A673 (cell line): ENCODE results near the gene LDHB. TPM values are rescaled to one million over a fixed set of nuclear protein-coding genes. Genes with fewer than 3 reads are reported as not detected.

ENCODE experiments used
- BruUV-seq: library from RNA; stranded (reverse); fragments of 400-500 nt; replicated peaks from 2 replicates; lab custom pipeline; 2021; lab: Mats Ljungman, UMichigan
- CTCF ChIA-PET: fragments of 300-600 bp; sonication (Branson Sonifier 250); formaldehyde crosslinking; loops from one replicate; lab custom pipeline; 2022; ENCODE audit warnings: antibody characterized with exemption; lab: Charles Lee
- POLR2A ChIA-PET: fragments of 300-600 bp; sonication (Branson Sonifier 250); formaldehyde crosslinking; loops from one replicate; lab custom pipeline; 2022; ENCODE audit warnings: antibody characterized with exemption; ENCODE audit not compliant: low non-redundant PET; lab: Charles Lee
- DNase-seq: peaks from one replicate; pipeline ENCODE4 v3.0.0-alpha.2; 2015; ENCODE audit warnings: low spot score
- H3K27ac ChIP-seq: fragments of 200-600 bp; sonication (generic); 2 replicates; pipeline ENCODE4 v1.5.1; 2016; ENCODE audit warnings: mixed run types, low read depth, mild to moderate bottlenecking, mixed read lengths, antibody characterized with exemption, low read length; ENCODE audit not compliant: poor library complexity, severe bottlenecking
- H3K27me3 ChIP-seq: fragments of 200-600 bp; sonication (generic); replicated peaks from 2 replicates; pipeline ENCODE4 v1.6.1; 2017; ENCODE audit warnings: mixed run types, low read depth, mild to moderate bottlenecking, mixed read lengths, antibody characterized with exemption, low read length; ENCODE audit not compliant: insufficient read depth, poor library complexity
- H3K36me3 ChIP-seq: fragments of 200-600 bp; sonication (generic); 2 replicates; pipeline ENCODE4 v1.6.1; 2016; ENCODE audit warnings: mixed run types, mild to moderate bottlenecking, mixed read lengths, antibody characterized with exemption, low read length; ENCODE audit not compliant: insufficient read depth, poor library complexity, severe bottlenecking
- H3K4me1 ChIP-seq: fragments of 200-600 bp; sonication (generic); 2 replicates; pipeline ENCODE4 v1.6.1; 2017; ENCODE audit warnings: mixed run types, mild to moderate bottlenecking, mixed read lengths, antibody characterized with exemption, low read length; ENCODE audit not compliant: insufficient read depth, poor library complexity, severe bottlenecking
- H3K4me3 ChIP-seq: fragments of 200-600 bp; sonication (generic); 2 replicates; pipeline ENCODE4 v1.5.1; 2016; ENCODE audit warnings: low read depth, mixed run types, mild to moderate bottlenecking, mixed read lengths, low read length; ENCODE audit not compliant: poor library complexity, severe bottlenecking
- H3K9me3 ChIP-seq: fragments of 200-600 bp; sonication (generic); 2 replicates; pipeline ENCODE4 v1.6.1; 2016; ENCODE audit warnings: mixed run types, low read depth, mild to moderate bottlenecking, mixed read lengths, antibody characterized with exemption, low read length; ENCODE audit not compliant: poor library complexity, severe bottlenecking
- CTCF ChIP-seq: fragments of 300-800, 200-600 bp; sonication (generic); conservative IDR thresholded peaks from 2 replicates; pipeline ENCODE4 v1.5.1; 2017; ENCODE audit warnings: low read depth, mild to moderate bottlenecking, antibody characterized with exemption, low read length, moderate library complexity, mixed read lengths
- EZH2 ChIP-seq: fragments of 200-600 bp; sonication (generic); IDR thresholded peaks from 2 replicates; pipeline ENCODE4 v1.6.1; 2017; ENCODE audit warnings: borderline replicate concordance, low read depth, mild to moderate bottlenecking, mixed read lengths, antibody characterized with exemption, low read length; ENCODE audit not compliant: poor library complexity, severe bottlenecking
- intact Hi-C: fragments of 100-400 bp; cut with micrococcal nuclease; formaldehyde crosslinking; loops from one replicate; pipeline ENCODE4 v1.10.0; 2022; ENCODE audit not compliant: unreplicated experiment
- total RNA-seq: library from RNA; stranded (reverse); gene quantifications from 2 replicates; pipeline ENCODE4 v1.2.3, GENCODE V29; 2021

The LDHB gene
- total RNA-seq, 1 experiment from 2014 or later: 1,201 TPM

- POLR2A ChIA-PET: no interaction called here
- no TSS peak for BruUV-seq
Observed at GRCh38 chr12:21643758-21644157, 13.9 kb downstream of the LDHB start.

GRCh38 chr12:21642707-21643389 is 14.8 kb downstream of the LDHB start:
- POLR2A ChIA-PET: no interaction called here
- intact Hi-C loops: no loop called here
- TF ChIP-seq EZH2: no peak
- TF ChIP-seq CTCF: no peak
- CTCF ChIA-PET: no interaction called here
- Histone ChIP-seq H3K27ac (peak overlapping the region; percentile 50), H3K4me3 (no peak overlapping the region), H3K27me3 (no peaks in the 10 kb centered on the region), H3K9me3 (no peaks in the 10 kb centered on the region), H3K36me3 (peaks cover 94% of the 10 kb centered on the region), H3K4me1 (peaks cover 52% of the 10 kb centered on the region)
- no TSS peak for BruUV-seq
- no peak for DNase-seq

More at GRCh38 chr12:21643758-21644157, 13.9 kb downstream of the LDHB start:
- Histone ChIP-seq H3K36me3 (peaks cover 94% of the 10 kb centered on the region), H3K27ac (peak overlapping the region; percentile 50), H3K27me3 (no peaks in the 10 kb centered on the region), H3K9me3 (no peaks in the 10 kb centered on the region), H3K4me1 (peaks cover 60% of the 10 kb centered on the region), H3K4me3 (no peak overlapping the region)
- intact Hi-C loops: no loop called here
- CTCF ChIA-PET: no interaction called here
- TF ChIP-seq EZH2: no peak
- no peak for DNase-seq

- Histone ChIP-seq H3K27ac (peak overlapping the region; percentile 7), H3K9me3 (no peaks in the 10 kb centered on the region), H3K4me1 (peaks cover 9% of the 10 kb centered on the region), H3K36me3 (peaks cover 91% of the 10 kb centered on the region), H3K27me3 (no peaks in the 10 kb centered on the region), H3K4me3 (no peak overlapping the region)
- TF ChIP-seq CTCF (no peak), EZH2 (no peak)
- ChIA-PET CTCF (no interaction called here), POLR2A (no interaction called here)
- no TSS peak for BruUV-seq
- intact Hi-C loops: no loop called here
- DNase-seq: no peak
Observed at GRCh38 chr12:21638054-21638891, 19.4 kb downstream of the LDHB start.
